Stimulated activated CD4-positive, alpha-beta T cell treated with anti-CD3 and anti-CD28 coated beads, Interleukin-1b, Interleukin-23, amount 100 ng/mL, for 1 hour (primary cell): ENCODE results near the gene MAT2B.

Experiments used
- DNase-seq, 2 donors: peaks; one replicate each; pipeline ENCODE4 v3.0.0-alpha.2; 2020; ENCODE audit warnings: low read depth in 2 of 2

The MAT2B gene

GRCh38 chr5:163505368-163506094, at the start of gene MAT2B:
MAT2B (plus strand) TSS chr5:163505619; CDS start chr5:163505687, 68 bp downstream.
- peak; percentile 83 to 87 for DNase-seq

GRCh38 chr5:163456029-163456589, 49.3 kb upstream of the MAT2B start:
- DNase-seq, result no peak

- no peak for DNase-seq
Observed at GRCh38 chr5:163456840-163457239, 48.6 kb upstream of the MAT2B start.

GRCh38 chr5:163458778-163459385, 46.5 kb upstream of the MAT2B start:
- no peak for DNase-seq

- no peak for DNase-seq
Observed at GRCh38 chr5:163459462-163459818, 46.0 kb upstream of the MAT2B start.

- peak; percentile 85 to 86 for DNase-seq
Observed at GRCh38 chr5:163459819-163460561, 45.4 kb upstream of the MAT2B start, which contains the start of gene NUDCD2. NUDCD2 (minus strand) TSS chr5:163460102; CDS start chr5:163460050, 52 bp downstream.

- DNase-seq, result no peak
Observed at GRCh38 chr5:163460562-163461171, 44.8 kb upstream of the MAT2B start, which contains the start of gene HMMR. HMMR (plus strand) TSS chr5:163460632; CDS start chr5:163460693, 61 bp downstream.

GRCh38 chr5:163463063-163463435, 42.4 kb upstream of the MAT2B start:
- no peak for DNase-seq

- no peak for DNase-seq
Observed at GRCh38 chr5:163467682-163468081, 37.7 kb upstream of the MAT2B start.

GRCh38 chr5:163473635-163474243, 31.7 kb upstream of the MAT2B start:
- DNase-seq, result no peak

GRCh38 chr5:163475411-163475810, 30.0 kb upstream of the MAT2B start:
- no peak for DNase-seq

- no peak for DNase-seq
Observed at GRCh38 chr5:163478126-163478981, 27.1 kb upstream of the MAT2B start.

- no peak for DNase-seq
Observed at GRCh38 chr5:163478982-163479271, 26.5 kb upstream of the MAT2B start.

GRCh38 chr5:163489055-163489744, 16.2 kb upstream of the MAT2B start:
- DNase-seq, result no peak

- no peak for DNase-seq
Observed at GRCh38 chr5:163489745-163490075, 15.7 kb upstream of the MAT2B start.

GRCh38 chr5:163496286-163496685, 9.1 kb upstream of the MAT2B start:
- no peak for DNase-seq

- DNase-seq, result no peak
Observed at GRCh38 chr5:163497315-163497714, 8.1 kb upstream of the MAT2B start.

- DNase-seq, result no peak
Observed at GRCh38 chr5:163498886-163499285, 6.5 kb upstream of the MAT2B start.

- DNase-seq, result no peak
Observed at GRCh38 chr5:163502521-163502920, 2.9 kb upstream of the MAT2B start.
